ENCODE results near the gene SKOR2.

The SKOR2 gene

DNA sequence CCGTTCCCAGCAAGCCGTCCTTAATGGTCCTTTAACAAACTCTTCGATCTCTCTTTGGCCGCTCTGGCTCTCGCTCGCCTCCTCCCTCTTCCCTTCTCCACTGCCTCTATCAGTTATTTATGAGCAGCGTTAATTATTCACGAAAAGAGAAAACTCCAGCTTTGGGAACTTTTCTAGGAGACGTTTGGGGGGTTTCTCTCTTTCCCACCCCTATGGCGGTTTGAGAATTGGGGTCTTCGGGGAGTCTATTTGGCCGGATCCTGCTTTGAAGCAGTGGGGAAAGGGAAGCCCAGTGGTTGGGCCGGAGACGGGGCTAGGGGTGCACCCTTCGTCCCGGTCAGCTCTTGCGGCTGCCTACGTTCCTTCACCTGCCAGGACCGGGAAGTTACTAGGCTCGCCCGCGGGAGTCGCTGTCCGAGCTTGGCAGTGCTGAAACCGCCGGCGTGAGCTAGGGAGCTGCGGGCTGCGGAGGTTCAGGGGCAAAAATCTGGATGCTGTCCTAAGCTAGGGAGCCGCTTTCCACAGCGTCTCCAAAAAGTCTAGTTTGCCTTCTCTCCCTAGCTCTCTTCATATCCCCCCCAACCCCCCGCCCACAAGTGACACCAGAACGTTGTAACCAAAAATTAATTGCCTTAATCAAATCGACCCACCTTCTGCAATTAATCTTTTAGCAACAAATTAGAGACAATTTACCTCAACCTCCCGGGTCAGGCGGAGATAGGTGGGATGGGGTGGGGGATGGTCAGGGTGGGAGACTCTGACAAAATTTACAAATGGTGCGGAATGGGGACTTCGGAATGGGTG is 8.9 kb upstream of the SKOR2 start:
- DNase-seq = no peak

DNA sequence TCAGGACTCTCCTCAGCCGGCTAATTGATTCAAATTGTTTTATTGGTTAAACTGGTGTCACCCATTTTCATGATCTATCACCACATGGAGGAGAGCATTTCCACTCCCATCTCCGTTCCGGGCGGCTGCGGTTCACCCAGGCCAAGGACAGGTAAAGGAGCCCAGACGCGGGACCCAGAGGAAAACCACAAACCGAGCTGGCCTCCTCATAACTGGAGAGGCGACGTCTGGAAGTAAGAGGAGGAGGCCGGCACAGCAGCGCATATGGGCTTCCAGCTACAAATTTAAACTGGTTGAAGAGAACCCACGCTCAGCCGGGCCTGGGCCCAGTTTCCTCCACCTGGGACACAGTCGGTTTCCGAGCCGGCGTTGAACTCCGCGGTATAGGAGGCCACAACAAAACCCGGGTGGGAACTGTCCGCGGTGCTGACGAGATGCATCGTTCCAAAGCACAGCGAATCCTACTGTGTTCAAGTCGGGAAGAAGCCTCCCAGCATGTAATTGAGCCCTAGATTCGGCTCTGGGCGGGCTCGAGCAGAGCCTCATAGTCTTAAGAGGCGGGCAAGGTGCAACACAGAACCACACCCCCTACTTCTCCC is 3.0 kb upstream of the SKOR2 start:
- no peak for DNase-seq

DNA sequence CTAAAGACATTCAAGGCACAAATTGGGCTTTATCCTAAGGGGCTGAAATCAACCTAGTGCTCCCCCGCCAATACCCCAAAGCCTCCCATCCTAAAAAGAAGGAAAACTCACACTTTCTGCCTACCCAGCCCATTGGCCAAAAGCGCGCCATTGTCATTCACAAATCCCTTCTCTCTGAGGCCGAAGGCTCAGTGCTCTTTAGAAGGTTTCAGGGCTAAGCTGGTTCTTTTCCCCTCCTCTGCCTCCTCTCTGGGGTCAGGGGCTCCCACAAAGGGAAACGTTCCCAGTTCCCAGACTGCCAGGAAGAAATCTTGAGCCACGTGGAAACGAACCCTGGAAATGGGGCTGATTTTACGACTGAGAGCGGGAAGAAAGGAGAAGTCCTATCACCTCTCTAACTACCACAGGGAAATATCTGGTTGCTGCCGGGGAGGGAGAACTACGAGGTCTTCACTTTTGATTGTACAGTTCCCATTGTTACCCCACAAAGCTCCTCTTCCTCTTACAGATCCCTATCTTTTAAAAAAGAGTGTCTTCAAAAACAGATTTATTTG is 1.7 kb upstream of the SKOR2 start:
- DNase-seq = no peak

DNA sequence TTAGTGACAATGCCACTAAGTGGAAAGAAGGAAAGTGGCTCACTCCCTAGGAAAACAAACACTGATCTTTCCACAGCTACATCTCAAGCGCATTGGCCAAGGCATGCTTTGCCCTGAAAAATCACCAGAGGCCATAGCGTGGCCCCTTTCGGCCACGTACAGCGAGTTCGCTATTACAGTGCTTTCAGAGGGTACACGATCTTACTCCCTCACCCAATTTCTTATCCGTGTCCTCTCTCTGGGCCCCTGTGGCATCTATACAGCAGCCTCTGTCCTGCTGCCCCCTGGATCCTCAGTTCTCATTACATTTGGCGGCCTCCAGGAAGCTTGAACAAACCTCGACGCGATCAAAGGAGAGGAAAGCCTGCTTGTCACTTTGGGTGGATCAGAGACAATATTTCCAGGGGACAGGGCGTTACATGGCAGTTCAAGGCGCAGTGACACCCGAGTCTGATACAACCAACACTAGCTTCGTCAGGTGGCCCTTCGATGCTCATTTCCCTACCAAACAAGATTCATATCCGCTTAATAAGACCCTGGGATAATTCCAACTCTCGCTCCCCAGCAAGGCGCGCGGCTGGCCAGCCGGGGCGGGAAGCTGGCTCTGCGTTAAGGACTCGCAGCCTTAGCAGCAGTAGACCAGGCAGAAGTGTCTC is 941 bp downstream of the SKOR2 start:
- no peak for DNase-seq

DNA sequence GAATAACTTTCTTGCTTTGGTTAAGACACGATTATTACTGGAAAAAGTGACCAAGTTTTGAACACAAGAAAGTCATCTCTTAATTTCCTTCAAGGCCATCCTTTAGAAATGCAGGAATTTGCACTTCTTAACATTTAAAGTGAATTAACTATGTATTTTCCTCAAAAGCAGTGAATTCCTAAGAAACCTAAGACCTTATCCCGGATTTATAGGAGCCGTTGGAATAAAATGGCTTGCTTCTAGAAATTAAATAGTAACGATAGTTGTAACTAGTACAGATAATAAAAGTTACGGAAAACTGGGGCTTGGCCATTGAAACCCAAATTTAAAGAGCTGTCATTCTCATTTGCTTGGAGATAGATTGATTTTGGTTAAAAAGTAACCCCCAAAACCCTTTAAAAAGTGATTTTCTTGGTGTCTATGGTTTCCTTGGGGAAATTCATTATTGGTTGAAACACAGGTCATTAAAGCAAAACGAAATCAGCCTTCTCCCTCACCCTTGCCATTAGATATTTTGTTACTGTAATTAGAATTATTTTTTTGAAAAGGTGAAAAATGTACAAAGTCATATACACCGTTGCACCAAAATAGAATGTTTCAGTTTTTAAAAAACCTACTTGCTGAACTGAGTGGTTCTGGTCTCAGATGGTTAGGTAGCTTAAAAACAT is 2.0 kb downstream of the SKOR2 start:
- DNase-seq = no peak

DNA sequence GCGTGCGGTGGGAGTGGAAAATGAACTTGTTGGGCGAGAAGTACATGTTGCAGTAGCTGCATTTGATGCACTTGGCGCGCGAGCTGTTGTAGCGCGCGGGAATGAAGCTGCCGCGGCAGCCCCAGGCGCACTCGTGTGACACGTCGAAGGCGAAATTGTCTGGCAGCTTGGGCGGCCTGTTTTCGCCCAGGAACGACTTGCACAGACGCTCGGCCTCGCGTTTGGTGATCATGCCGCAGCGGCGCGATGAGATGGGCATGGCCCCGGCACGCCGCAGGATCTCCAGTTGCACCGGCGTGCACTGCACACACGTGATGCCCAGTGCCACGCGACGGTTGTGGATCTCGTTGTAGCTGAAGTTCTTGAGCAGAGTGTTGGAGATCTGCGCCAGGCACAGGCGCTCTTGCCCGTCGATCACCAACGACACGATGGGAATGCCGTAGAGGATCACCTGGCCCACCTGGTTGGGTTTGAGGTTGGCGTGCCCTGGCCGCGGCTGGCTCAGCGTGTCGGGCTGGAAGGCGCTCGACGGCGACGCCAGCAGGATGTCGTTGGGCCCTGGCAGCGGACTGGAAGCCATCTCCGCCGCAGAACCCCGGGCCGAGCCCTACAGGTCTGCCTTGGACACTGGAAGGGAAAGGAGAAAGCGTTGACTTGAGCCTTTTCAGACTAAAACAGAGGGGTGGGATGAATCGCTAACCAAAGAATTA is 2.7 kb downstream of the SKOR2 start:
- DNase-seq = no peak

DNA sequence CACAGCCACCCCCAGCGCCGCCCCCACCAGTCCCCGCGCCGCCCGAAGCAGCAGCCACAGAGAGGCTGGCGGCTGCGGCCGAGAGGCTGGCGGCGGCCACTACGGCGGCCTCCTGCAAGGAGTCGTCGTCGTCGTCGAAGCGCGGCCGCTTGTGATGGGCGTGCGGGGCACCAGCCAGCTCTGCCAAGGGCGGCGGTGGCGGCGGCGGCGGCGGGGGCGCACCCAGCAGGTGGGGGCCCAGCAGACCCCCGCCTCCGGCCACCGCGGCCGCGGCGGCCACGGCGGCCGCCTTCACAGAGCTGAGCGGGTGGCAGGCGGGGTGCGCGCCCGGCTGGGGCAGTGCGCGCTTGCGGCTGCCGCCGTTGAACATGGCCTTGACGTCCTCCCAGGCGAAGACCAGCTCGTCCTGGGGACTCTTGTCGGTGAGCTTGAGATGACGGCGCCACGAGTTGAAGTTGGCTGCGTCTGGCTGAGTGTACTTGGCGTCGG is 3.3 kb downstream of the SKOR2 start:
- no peak for DNase-seq

DNA sequence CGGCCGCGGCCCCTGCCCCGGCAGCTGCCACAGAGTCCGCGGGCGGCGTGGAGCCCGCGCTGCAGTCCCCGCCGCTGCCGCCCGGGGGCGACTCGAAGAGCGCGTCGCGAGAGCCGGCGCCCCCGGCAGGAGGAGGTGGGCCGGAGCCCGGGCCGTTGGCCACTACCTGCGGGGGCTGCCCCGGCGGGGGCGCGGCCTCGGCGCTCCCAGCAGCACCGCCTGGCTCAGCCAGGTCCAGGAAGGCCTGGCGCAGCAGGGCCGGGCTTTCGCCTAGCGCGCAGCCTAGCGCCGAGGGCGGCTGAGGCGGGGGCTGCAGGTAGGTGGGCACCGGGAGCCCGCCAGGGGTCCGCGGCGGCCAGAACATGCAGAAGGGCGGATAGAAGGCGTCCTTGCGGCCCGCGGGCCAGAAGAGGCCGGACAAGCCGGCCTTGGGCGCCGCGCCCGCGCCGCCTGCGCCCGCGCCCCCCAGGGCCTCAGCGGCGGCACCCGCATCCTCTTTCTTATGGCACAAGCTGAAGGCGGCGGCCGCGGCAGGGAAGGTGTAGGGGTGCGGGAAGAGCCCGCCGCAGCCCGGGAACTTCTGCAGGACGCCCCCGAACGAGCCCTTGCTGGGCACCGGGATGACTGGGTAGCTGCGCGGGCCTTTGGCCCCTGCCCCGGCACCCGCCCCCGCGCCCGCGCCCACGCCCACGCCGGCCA is 3.9 kb downstream of the SKOR2 start:
- DNase-seq = no peak

DNA sequence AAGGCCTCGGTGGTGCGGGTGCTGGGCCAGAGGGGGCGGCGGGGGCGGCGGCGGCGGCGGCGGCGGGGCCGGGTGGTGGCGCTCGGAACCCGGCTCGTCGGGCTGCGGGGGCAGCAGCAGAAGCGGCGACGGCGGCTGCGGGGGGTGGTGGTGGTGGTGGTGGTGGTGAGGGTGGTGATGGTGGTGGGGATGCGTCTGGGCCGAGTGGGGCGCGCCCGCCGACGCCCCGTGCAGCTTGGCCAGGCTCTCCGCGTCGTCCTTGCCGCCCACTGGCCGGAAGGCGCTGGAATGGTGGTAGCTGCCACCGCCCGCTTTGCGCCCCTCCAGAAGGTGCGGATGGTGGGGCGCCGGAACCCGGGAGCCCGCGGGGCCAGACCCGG is 4.4 kb downstream of the SKOR2 start:
- DNase-seq = no peak

DNA sequence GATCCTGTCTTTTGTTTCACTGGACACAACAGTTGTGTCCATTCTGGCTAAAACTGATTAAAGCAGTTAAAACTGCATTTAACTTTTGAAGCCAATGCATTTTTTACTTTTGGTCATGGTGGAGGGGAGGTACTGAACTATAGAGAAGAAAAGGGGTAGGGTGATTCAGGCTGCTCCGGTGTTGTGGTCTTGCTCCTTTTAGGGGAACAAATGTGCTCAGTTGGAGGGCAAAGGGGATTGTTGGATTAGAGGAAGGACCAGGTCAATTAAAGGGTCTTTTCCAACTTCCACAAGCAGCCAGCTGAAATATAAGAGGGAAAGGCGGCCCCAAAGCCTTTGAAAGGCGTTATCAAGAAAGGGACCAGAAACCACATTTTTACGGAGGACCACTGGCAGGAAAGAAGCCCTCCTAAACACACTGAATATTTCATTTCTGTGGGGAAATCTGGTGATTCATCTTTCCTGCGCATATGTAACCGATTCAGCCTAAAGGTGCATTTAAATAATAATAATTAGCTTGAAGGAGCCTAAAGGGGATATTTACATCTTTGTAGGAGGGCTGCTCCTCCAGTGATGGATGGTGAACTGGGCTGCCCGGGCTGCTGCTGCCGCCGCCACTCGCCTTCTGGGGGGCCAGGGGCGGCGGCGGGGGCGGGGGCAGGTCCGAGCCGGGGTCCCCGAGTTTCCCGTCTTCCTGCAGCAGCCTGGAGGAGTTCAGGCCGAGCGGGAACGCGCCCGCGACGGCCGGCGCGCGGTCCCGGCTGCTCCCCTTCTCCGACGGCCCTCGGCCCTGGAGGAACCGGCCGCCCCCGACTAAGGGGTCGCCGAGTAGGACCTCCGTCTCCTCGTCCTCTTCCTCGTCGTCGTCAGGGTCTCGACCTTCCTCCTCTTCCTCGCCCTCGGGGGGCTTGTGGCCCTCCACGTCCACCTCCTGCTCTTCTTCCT is 5.2 kb downstream of the SKOR2 start:
- no peak for DNase-seq

DNA sequence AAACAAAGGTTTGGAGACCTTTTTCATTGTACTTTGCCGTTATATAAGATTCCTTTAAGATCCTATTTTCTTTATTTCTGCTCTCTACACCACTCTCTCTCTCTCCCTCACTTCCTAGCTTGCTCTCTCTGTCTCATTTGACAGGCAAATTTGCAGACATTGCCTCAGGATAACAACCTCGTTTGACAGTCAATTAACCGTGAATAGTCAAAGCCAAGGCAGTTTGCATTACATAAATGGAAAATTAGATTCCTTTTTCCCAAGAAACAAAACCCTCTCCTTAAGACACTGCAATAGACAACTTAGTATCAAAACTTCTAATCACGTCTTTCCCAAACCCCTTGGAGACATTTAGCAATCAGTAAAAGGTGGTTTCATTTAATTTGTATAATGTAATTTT is 7.4 kb downstream of the SKOR2 start:
- DNase-seq = no peak

DNA sequence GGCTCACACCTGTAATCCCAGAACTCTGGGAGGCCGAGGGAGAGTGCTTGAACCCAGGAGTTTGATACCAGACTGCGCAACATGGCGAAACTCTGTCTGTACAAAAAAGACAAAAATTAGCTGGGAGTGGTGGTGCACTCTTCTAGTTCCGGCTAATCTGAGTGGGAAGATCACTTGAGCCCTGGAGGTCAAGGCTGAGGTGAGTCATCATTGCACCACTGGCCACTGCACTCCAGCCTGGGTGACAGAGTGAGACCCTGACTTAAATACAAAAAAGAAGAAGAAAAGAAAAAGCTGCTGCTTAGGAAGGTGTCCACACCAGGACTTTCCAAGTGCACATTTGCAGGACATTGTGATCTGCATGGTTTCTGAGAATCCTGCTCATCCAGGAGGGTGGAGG is 16.4 kb downstream of the SKOR2 start:
- no peak for DNase-seq

DNA sequence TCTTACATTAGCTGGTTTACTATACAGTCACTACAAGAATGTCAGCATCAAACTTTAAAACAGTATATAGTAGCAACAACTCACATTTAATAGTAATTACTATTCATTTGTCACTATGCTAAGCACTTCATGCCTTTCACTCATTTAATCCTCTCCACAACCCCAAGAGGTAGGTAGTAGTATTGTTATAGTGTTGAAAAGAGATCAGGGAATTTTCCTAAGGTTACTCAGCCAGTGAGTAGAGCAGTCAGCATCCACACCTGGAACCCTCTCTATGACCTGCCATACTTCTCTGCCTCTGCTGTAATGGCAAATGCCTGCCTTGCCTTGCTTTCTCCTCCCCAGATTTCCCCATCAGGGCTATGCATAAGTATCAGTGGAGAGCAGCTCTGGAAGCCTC is 24.8 kb downstream of the SKOR2 start:
- DNase-seq = no peak

DNA sequence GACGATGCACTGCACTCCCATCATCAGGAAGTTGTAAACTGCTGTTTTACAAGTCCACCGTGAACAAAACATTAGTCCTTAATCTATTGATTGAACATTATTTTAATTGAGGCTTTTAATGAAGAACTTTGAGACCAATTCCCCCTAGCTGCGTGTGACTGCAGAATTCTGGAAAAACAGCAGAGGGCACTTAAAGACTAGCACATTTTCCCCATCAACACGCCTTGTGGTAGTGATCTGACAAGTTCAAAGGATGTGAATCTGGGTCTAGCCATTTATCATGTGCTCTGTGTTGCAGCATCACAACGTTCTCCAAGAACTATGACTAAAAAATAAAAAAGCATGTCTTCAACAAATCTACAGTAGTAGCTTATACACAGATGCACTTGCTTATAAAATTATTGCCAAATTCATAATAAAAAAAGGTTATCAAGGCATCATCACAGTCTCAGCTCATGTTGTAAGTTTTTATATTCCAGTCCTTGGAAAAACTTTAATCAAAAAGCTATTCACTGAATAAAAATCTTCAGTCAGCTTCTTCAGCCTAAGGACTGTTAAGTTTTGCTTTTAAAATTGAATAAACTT is 35.8 kb downstream of the SKOR2 start:
- DNase-seq = peak; percentile 11 to 65

DNA sequence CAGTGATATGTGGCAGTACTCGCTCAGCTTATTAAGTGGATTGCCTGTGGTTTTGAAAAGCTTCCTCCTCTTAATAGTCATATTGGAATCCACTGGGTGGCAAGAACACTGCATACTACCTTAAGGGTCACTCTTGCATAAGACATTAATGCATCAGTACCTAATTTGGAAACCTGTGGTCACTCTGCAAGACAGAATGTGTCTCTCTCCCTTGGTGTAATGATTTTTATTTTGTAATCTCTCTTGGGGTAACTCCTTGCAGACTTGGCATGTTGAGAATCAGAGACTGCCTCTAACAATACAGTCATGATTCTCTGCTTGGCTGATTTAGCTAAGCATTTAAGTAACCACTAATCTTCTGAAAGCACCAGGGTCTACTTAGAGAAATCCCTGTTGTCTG is 42.3 kb downstream of the SKOR2 start:
- DNase-seq = no peak

DNA sequence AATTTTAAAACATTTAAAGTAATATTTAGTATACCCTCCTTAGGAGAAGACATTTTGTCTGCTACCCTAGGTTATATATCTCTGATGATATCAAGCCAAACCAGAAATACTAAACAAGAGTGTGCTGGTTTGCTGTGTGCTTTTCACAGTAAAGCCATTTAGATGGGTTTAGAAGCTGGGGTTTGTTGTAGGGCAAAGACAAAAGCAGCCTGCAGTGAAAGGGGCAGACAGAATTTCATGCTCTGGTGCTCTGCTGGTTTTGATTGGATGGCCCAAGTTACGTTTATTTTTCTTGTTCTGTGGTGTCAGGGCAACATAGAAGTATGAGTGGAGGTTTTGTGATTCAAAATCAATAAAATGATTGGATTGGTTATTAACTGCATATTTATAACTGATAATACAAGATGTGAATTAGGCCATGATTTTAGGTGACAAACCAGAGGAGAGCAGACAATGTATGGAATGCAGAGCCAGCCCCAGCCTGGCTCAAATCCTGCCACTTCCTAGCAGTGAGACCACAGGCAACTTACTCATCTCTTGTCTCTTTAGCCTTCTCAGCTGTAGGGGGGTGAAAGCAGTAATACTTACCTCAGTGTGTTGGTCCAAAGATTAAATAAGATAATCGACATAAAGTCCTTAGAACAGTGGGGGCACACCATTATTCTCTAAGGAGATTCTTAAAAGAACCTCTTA is 44.4 kb downstream of the SKOR2 start:
- no peak for DNase-seq

DNA sequence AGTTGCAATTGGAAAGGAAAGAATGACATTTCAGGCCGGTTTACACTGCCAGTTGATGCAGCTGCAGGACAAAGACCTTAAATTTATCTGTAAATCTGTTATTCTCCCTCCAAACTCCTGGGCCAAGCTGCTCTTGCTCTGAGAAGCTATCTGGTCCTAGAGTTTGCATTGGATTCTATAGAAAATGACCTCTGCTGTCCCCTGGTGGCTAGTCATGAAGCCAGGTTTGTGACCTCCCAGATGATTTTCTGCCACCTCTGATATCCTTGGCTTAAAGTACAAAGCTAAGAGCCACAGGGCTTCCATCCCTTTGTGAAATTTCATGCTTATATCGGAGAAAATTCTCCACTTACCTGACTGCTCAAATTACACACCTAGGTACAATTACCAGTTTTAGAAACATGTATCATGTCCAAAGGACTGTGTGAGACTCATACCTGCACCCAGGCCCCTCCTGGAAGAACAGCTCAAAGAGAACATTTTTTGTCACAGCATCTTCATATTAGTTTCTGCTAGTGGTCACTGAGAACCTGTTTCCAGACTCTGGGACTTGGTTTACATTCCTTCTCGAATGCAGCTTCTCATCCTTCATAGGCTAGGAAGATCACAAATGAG is 46.4 kb downstream of the SKOR2 start:
- peak in 1 of 2 donors; percentile 12 for DNase-seq

DNA sequence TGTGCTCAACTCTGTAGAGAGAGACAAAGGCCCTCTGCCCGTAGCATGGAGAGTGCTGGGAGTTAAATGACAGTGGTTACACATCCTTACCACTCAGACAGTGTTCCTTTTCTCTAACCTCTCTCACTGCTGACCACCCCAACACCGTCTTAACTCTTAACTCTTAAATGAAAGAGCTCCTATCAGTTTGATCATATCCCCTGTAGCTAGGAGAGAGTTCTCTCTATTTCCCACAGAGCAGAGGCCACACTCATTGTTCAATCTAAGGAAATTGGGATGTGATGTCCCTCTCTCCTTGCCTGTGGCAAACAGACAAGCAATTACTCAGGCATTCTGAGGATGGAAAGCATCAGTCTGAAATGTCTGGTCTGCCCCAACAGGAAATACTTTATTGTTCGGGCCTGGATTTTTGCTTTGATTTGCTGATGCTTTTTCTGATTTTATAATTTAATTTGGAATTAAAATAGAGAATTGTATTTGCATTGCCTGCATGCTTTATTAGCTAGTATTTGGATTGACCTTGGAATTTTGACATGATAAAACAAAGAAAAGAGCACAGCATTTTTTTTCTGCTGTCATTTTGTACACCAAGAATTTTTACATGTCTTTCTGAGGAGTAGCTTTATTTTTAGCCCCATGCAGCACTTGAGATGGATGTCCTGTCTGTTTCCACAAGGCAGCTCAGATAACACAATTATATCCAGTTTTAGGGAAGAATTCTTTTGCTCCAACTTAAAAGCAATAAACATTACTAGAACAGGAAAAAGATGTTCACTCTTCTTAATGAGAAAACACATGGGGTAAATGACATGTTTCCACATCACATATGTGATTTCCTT is 47.6 kb downstream of the SKOR2 start:
- DNase-seq = no peak
